ENCODE results near the gene PRKD2.

PRKD2 gene

GRCh38 chr19:46717034-46717715, at the start of gene PRKD2 (continued):
- no peak for TF ChIP-seq PRDM2 (tag by site-specific recombination; IDR thresholded peaks at IDR 0.05; ENCODE audit: borderline replicate concordance)
- no peak for TF ChIP-seq ZBTB49 (tag by site-specific recombination; IDR thresholded peaks at IDR 0.05; ENCODE audit: low read depth)
- peak; percentile 90; the same call in 1 of the 2 replicates for TF ChIP-seq ZNF561 (tag by site-specific recombination; IDR thresholded peaks at IDR 0.05; ENCODE audit: borderline replicate concordance)
- TF ChIP-seq ZBTB11 (tag by site-specific recombination; conservative IDR thresholded peaks at IDR 0.05; ENCODE audit: low read depth): peak; percentile 55
- TF ChIP-seq ZNF501 (tag by site-specific recombination; IDR thresholded peaks at IDR 0.05): no peak
- TF ChIP-seq YY2 (tag by site-specific recombination; IDR thresholded peaks at IDR 0.05): 0 out of 2 replicates have a peak, but pooled peaks have one; percentile 10
- peak; percentile 83 for TF ChIP-seq SP3 (tag by site-specific recombination; IDR thresholded peaks at IDR 0.05)
- no peak for TF ChIP-seq ZNF214 (tag by site-specific recombination; IDR thresholded peaks at IDR 0.05; ENCODE audit: borderline replicate concordance)
- TF ChIP-seq CTCF (tag by site-specific recombination; IDR thresholded peaks at IDR 0.05): no peak
- no peak for TF ChIP-seq GLI4 (tag by site-specific recombination; IDR thresholded peaks at IDR 0.05)
- no peak for TF ChIP-seq TSHZ1 (tag by site-specific recombination; IDR thresholded peaks at IDR 0.05; ENCODE audit: borderline replicate concordance)
- TF ChIP-seq PRDM10 (tag by site-specific recombination; IDR thresholded peaks at IDR 0.05): 0 out of 2 replicates have a peak, but pooled peaks have one; percentile 4
- peak; percentile 96 for TF ChIP-seq ZNF398 (tag by site-specific recombination; IDR thresholded peaks at IDR 0.05)
- 0 out of 2 replicates have a peak, but pooled peaks have one; percentile 15 for TF ChIP-seq GLIS1 (tag by site-specific recombination; IDR thresholded peaks at IDR 0.05)
